K562 (cell line): ENCODE results near the gene GCNT2. TPM values are rescaled to one million over a fixed set of nuclear protein-coding genes. Genes with fewer than 3 reads are reported as not detected.

Source experiments
- ATAC-seq: fragments of 200-7000 bp; cut with Tn5 transposase; 3 replicates; pipeline ENCODE4 v1.9.1; 2020; ENCODE audit warnings: moderate library complexity
- BruUV-seq: library from RNA; stranded (reverse); fragments of 400-500 nt; replicated peaks from 2 replicates; lab custom pipeline; 2021; lab: Mats Ljungman, UMichigan
- CTCF ChIA-PET: fragments of 300-600 bp; formaldehyde crosslinking; extraction: SDS; loops from one replicate; lab custom pipeline; 2021; ENCODE audit warnings: low intra/inter-chr PET ratio; lab: Yijun Ruan, JAX
- POLR2A ChIA-PET: fragments of 300-600, 350-650 bp; sonication (Branson Sonifier 250); formaldehyde crosslinking; extraction: SDS; loops from one replicate; lab custom pipeline; 2021; ENCODE audit warnings: antibody characterized with exemption, inconsistent platforms; lab: Yijun Ruan, JAX
- DNase-seq, 4 experiments: peaks; one replicate each; pipeline versions ENCODE4 v3.0.0 to v3.0.0-alpha.2; 2011 to 2018; ENCODE audit warnings: low spot score in 3 of 4, mixed read lengths in 3 of 4; ENCODE audit errors: extremely low read depth in 1 of 4
- FAIRE-seq: peaks from 2 replicates; lab custom pipeline; 2011; peaks lifted over from hg19 to GRCh38; lab: Jason Lieb, UNC
- H2AFZ ChIP-seq: 2 replicates; pipeline ENCODE4 v1.6.0; 2011; ENCODE audit warnings: low read depth, low read length, control low read depth, inconsistent platforms
- H3K27ac ChIP-seq: fragments of 200-600 bp; 3 replicates; pipeline ENCODE4 v1.8.0; 2011; ENCODE audit warnings: low read depth, mild to moderate bottlenecking, control low read depth, inconsistent platforms, low read length, moderate library complexity, mixed read lengths; ENCODE audit errors: extremely low read depth
- H3K27me3 ChIP-seq, 2 experiments: fragments of 300-600 bp in 1 of 2; 2 replicates in 1 of 2; 3 replicates in 1 of 2; pipeline versions ENCODE4 v1.6.0 to v1.8.0; 2011; ENCODE audit warnings: inconsistent platforms in 2 of 2, low read length in 2 of 2, mild to moderate bottlenecking in 1 of 2, mixed read lengths in 1 of 2, moderate library complexity in 1 of 2; ENCODE audit not compliant: control insufficient read depth in 2 of 2, insufficient read depth in 2 of 2
- H3K36me3 ChIP-seq: fragments of 300-600 bp; 3 replicates; pipeline ENCODE4 v1.8.0; 2011; ENCODE audit warnings: mild to moderate bottlenecking, low read length, inconsistent platforms; ENCODE audit not compliant: control insufficient read depth, insufficient read depth
- H3K4me1 ChIP-seq, 2 experiments: fragments of 200-600 bp in 1 of 2; replicated peaks in 1 of 2; 2 replicates in 1 of 2; 3 replicates in 1 of 2; pipeline versions ENCODE4 v1.5.1 to v1.8.0; 2011; ENCODE audit warnings: inconsistent platforms in 2 of 2, low read length in 2 of 2, mild to moderate bottlenecking in 1 of 2, mixed read lengths in 1 of 2, moderate library complexity in 1 of 2; ENCODE audit not compliant: control insufficient read depth in 2 of 2, insufficient read depth in 2 of 2
- H3K4me2 ChIP-seq: 2 replicates; pipeline ENCODE4 v1.6.1; 2011; ENCODE audit warnings: low read length, control low read depth, inconsistent platforms, mixed read lengths; ENCODE audit not compliant: insufficient read depth
- H3K4me3 ChIP-seq: fragments of 200-600 bp; sonication (generic), shearing (Covaris generic); 2 replicates; pipeline ENCODE4 v1.5.1; 2016; ENCODE audit warnings: control low read depth, inconsistent platforms
- H3K79me2 ChIP-seq: fragments of 200-600 bp; 3 replicates; pipeline ENCODE4 v1.8.0; 2011; ENCODE audit warnings: low read length, inconsistent platforms; ENCODE audit not compliant: control insufficient read depth, insufficient read depth
- H3K9ac ChIP-seq, 2 experiments: 2 replicates each; pipeline versions ENCODE4 v1.6.0 to v1.6.1; 2011; ENCODE audit warnings: low read depth in 2 of 2, low read length in 2 of 2, control low read depth in 1 of 2, inconsistent platforms in 1 of 2, mild to moderate bottlenecking in 1 of 2, mixed read lengths in 1 of 2; ENCODE audit not compliant: insufficient read depth in 1 of 2
- H3K9me1 ChIP-seq: one replicate; pipeline ENCODE4 v1.6.0; 2011; ENCODE audit warnings: inconsistent platforms, mild to moderate bottlenecking, low read length, moderate library complexity; ENCODE audit not compliant: control insufficient read depth, insufficient read depth
- H3K9me3 ChIP-seq: replicated peaks from 2 replicates; pipeline ENCODE4 v1.5.1; 2011; ENCODE audit warnings: low read depth, low read length, inconsistent platforms; ENCODE audit not compliant: control insufficient read depth, insufficient read depth
- H4K20me1 ChIP-seq: replicated peaks from 2 replicates; pipeline ENCODE4 v1.6.1; 2011; ENCODE audit warnings: low read length, inconsistent platforms, mixed read lengths; ENCODE audit not compliant: control insufficient read depth, insufficient read depth
- CTCF ChIP-seq, 3 experiments: IDR thresholded peaks in 2 of 3; conservative IDR thresholded peaks in 1 of 3; 2 replicates each; pipeline ENCODE4 v1.5.1; 2011 to 2012; ENCODE audit warnings: low read length in 3 of 3, mild to moderate bottlenecking in 3 of 3, control low read depth in 2 of 3, improper control_type of control experiment in 1 of 3, inconsistent platforms in 1 of 3, low read depth in 1 of 3, mixed read lengths in 1 of 3, moderate library complexity in 1 of 3; ENCODE audit not compliant: insufficient read depth in 2 of 3
- CXXC5 ChIP-seq: fragments of 250-450 bp; sonication (Bioruptor Pico); IDR thresholded peaks from 2 replicates; pipeline ENCODE4 v1.8.0; 2022; ENCODE audit warnings: inconsistent platforms, mild to moderate bottlenecking, moderate library complexity
- GTF3C2 ChIP-seq: IDR thresholded peaks from 3 replicates; pipeline ENCODE4 v1.6.1; 2011; ENCODE audit warnings: borderline replicate concordance, mild to moderate bottlenecking, moderate library complexity; ENCODE audit not compliant: insufficient read length; ENCODE audit errors: extremely low read depth
- MAFF ChIP-seq: IDR thresholded peaks from 2 replicates; pipeline ENCODE4 v1.6.1; 2012; ENCODE audit warnings: low read length, improper control_type of control experiment
- MEIS2 ChIP-seq: fragments of 450-650 bp; IDR thresholded peaks from 2 replicates; pipeline ENCODE4 v1.6.1; 2014; ENCODE audit warnings: mild to moderate bottlenecking; ENCODE audit not compliant: partially characterized antibody
- NCOR1 ChIP-seq: fragments of 450-650 bp; IDR thresholded peaks from 2 replicates; pipeline ENCODE4 v1.6.1; 2016; ENCODE audit warnings: mild to moderate bottlenecking, moderate library complexity
- POLR2B ChIP-seq: fragments of 450-650 bp; IDR thresholded peaks from 2 replicates; pipeline ENCODE4 v1.6.1; 2018; ENCODE audit warnings: low read depth; ENCODE audit not compliant: partially characterized antibody
- SAFB2 ChIP-seq: fragments of 200-400 bp; formaldehyde crosslinking; IDR thresholded peaks from 2 replicates; pipeline ENCODE4 v1.6.1; 2018; ENCODE audit warnings: borderline replicate concordance, low read length, low read depth, moderate library complexity; ENCODE audit not compliant: severe bottlenecking
- SIX5 ChIP-seq, 2 experiments: IDR thresholded peaks; 2 replicates each; pipeline ENCODE4 v1.6.1; 2011; ENCODE audit warnings: low read length in 2 of 2, borderline replicate concordance in 1 of 2, low read depth in 1 of 2, mild to moderate bottlenecking in 1 of 2, moderate library complexity in 1 of 2; ENCODE audit not compliant: insufficient read depth in 1 of 2
- ZBTB12 ChIP-seq: fragments of 250-450 bp; sonication (Bioruptor Pico); IDR thresholded peaks from 2 replicates; pipeline ENCODE4 v1.4.0; 2020
- ZBTB9 ChIP-seq: fragments of 450-650 bp; formaldehyde crosslinking; IDR thresholded peaks from 2 replicates; pipeline ENCODE4 v1.4.0; 2020; ENCODE audit warnings: mild to moderate bottlenecking, moderate library complexity
- ZNF354B ChIP-seq: fragments of 250-450 bp; sonication (Bioruptor Pico); IDR thresholded peaks from 2 replicates; pipeline ENCODE4 v1.4.0; 2020
- WGBS: fragments of 100-300 bp; shearing (Covaris generic); methylation state at CpG from one replicate; pipeline ENCODE4 v1.1.6; 2016; ENCODE audit warnings: low coverage, mixed read lengths; ENCODE audit not compliant: insufficient coverage; ENCODE audit errors: missing lambda C conversion rate; 5-methylcytosine and 5-hydroxymethylcytosine counted together
- in situ Hi-C: fragments of 300-500 bp; cut with MboI; formaldehyde crosslinking; loops from 4 replicates; pipeline ENCODE4 v1.15.0; 2018; ENCODE audit warnings: inconsistent platforms, mixed read lengths
- intact Hi-C: fragments of 100-400 bp; cut with micrococcal nuclease; formaldehyde crosslinking; loops from 2 replicates; pipeline ENCODE4 v1.14.2; 2022
- polyA plus RNA-seq, 8 experiments: library from polyadenylated mRNA; depleted of rRNA in 4 of 8; stranded (reverse) in 5 of 8; unstranded in 3 of 8; fragments of >200 nt; fragmentation: Nextera tagmentation in 2 of 8; fragmentation: Illumina TruSeq in 1 of 8; extraction: Ambion mirVana in 2 of 8; extraction: Trizol in 1 of 8; gene quantifications; 2 replicates each; pipeline versions ENCODE4 v1.2.1 to v1.2.3, GENCODE V29; 2011 to 2014; ENCODE audit warnings: inconsistent platforms in 1 of 8, missing spikeins in 1 of 8
- total RNA-seq, 7 experiments: library from RNA; depleted of rRNA in 6 of 7; stranded (reverse); fragments of >200 nt in 6 of 7; fragmentation: Illumina TruSeq in 2 of 7; extraction: Trizol in 2 of 7; gene quantifications; 2 replicates each; pipeline versions ENCODE4 v1.2.1 to v1.2.3, GENCODE V29; 2011 to 2021; ENCODE audit warnings: low replicate concordance in 1 of 7
- TF ChIP-seq, protein P1 (sequence below): fragments of 450-650 bp; formaldehyde crosslinking; IDR thresholded peaks from 2 replicates; pipeline ENCODE4 v1.4.0; 2020; ENCODE audit warnings: mild to moderate bottlenecking, moderate library complexity

Gene GCNT2
- total and polyA plus RNA-seq, 9 of the 15 experiments (the other 6 are each of a cell fraction or from before 2014, with no cell fraction given) = 0.78 to 2.6 (median 1.6) TPM

DNA sequence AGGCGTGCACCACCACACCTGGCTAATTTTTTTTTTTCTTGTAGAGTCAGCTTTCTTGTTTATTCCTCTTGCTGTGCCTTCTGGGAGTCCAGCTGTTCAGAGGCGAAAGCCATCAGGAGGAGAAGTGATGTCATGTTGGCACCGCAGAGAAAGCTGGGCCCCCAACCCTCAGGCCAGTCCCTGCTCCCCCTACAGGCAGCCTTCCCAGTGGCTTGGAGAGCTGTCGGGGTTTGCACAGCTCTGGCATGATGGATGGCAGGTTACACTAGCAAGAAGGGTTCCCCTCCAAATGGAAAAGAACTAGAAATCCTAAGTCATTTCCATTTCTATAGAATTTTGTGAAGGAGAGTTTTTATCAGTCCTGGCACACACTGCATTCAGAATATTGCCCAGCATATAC is 100.7 kb downstream of the GCNT2 start:
- no peak overlapping the region for H3K9ac ChIP-seq
- no peak for FAIRE-seq
- TF ChIP-seq ZBTB9 (CRISPR knock-in tag) (no peak), GTF3C2 (no peak), CXXC5 (CRISPR knock-in tag) (no peak), NCOR1 (no peak), POLR2B (no peak), MAFF (no peak), ZBTB12 (CRISPR knock-in tag) (no peak), MEIS2 (peak; percentile 26), SIX5 (IDR thresholded peaks at IDR 0.05; ENCODE audit: borderline replicate concordance in 1 of 2, insufficient read depth in 1 of 2, low read depth in 1 of 2, low read length in 2 of 2) (no peak), CTCF (IDR thresholded peaks at IDR 0.05 in 2 of 3, conservative IDR thresholded peaks at IDR 0.05 in 1 of 3; ENCODE audit: insufficient read depth in 2 of 3, low read depth in 1 of 3, low read length in 3 of 3) (peak in 2 of 3 experiments; percentile 6 to 26; a peak in 1 of 6 replicates), ZNF354B (no peak), SAFB2 (no peak)
- TF ChIP-seq, protein P1, sequence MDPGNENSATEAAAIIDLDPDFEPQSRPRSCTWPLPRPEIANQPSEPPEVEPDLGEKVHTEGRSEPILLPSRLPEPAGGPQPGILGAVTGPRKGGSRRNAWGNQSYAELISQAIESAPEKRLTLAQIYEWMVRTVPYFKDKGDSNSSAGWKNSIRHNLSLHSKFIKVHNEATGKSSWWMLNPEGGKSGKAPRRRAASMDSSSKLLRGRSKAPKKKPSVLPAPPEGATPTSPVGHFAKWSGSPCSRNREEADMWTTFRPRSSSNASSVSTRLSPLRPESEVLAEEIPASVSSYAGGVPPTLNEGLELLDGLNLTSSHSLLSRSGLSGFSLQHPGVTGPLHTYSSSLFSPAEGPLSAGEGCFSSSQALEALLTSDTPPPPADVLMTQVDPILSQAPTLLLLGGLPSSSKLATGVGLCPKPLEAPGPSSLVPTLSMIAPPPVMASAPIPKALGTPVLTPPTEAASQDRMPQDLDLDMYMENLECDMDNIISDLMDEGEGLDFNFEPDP = no peak

More for the DNA sequence above, 100.7 kb downstream of the GCNT2 start:
- Histone ChIP-seq H3K9me1 (no peaks in the 10 kb centered on the region), H4K20me1 (no peaks in the 10 kb centered on the region), H3K36me3 (no peaks in the 10 kb centered on the region), H2AFZ (no peak overlapping the region), H3K27ac (no peak overlapping the region), H3K27me3 (0 out of 5 replicates have a peak, but pooled peaks cover 0 to 4% of the 10 kb centered on the region in 2 experiments), H3K4me3 (no peak overlapping the region), H3K79me2 (no peaks in the 10 kb centered on the region), H3K4me1 (no peaks in the 10 kb centered on the region), H3K9me3 (no peaks in the 10 kb centered on the region), H3K4me2 (no peak overlapping the region)
- CTCF ChIA-PET = no interaction called here
- in situ Hi-C loops = no loop called here
- ATAC-seq = peak; percentile 54; the same call in 2 of the 3 replicates
- intact Hi-C loops = loop anchor here (5.0 kb wide), 1 partner anchor 180 kb away; no protein-coding TSS in a partner anchor
- WGBS = 23% methylated on average over 4 of the region's 4 CpGs
- DNase-seq = no peak
- no TSS peak for BruUV-seq
- POLR2A ChIA-PET = interaction anchor here (0.7 to 1.2 kb wide), 3 partner anchors 18 to 73 kb away, joined by 3 read pairs; partner anchors contain the start of genes C6orf52 and PAK1IP1
